HL-60 (cell line): ENCODE results near the gene IL17RD.

Experiments used
- GABPA ChIP-seq: IDR thresholded peaks from 2 replicates; pipeline ENCODE4 v1.6.1; 2012; ENCODE audit warnings: low read depth
- POLR2AphosphoS5 ChIP-seq: IDR thresholded peaks from 2 replicates; pipeline ENCODE4 v1.6.1; 2012; ENCODE audit warnings: low read depth
- SPI1 ChIP-seq: IDR thresholded peaks from 2 replicates; pipeline ENCODE4 v1.6.1; 2012; ENCODE audit warnings: low read depth, mild to moderate bottlenecking, borderline replicate concordance
- TF ChIP-seq, protein P1 (sequence below): IDR thresholded peaks from one replicate; pipeline ENCODE4 v1.5.1; 2011; ENCODE audit warnings: low read length, control low read depth, inconsistent platforms; ENCODE audit not compliant: insufficient read depth
- TF ChIP-seq, protein P2 (sequence below): IDR thresholded peaks from 2 replicates; pipeline ENCODE4 v1.6.1; 2012; ENCODE audit warnings: low read depth; ENCODE audit not compliant: insufficient replicate concordance

DNA sequence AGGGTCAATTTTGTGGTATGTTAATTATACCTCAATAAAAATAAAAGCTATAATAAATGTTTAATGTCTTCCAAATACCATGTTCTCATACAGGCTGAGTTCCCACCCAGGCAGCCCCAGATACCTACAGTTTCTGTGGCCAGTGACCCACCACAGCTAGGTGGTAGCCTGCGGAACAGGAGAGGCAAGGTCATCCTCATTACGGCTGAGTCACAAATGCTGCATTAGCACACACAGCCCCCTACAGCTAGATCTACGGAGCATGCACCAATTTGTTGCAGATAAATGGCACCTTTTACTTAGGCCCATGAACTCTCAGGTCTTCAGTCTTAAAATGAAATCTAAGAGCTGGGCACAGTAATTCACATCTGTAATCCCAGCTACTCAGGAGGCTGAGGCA lies 99.6 kb downstream of the IL17RD start:
- TF ChIP-seq, protein P1, sequence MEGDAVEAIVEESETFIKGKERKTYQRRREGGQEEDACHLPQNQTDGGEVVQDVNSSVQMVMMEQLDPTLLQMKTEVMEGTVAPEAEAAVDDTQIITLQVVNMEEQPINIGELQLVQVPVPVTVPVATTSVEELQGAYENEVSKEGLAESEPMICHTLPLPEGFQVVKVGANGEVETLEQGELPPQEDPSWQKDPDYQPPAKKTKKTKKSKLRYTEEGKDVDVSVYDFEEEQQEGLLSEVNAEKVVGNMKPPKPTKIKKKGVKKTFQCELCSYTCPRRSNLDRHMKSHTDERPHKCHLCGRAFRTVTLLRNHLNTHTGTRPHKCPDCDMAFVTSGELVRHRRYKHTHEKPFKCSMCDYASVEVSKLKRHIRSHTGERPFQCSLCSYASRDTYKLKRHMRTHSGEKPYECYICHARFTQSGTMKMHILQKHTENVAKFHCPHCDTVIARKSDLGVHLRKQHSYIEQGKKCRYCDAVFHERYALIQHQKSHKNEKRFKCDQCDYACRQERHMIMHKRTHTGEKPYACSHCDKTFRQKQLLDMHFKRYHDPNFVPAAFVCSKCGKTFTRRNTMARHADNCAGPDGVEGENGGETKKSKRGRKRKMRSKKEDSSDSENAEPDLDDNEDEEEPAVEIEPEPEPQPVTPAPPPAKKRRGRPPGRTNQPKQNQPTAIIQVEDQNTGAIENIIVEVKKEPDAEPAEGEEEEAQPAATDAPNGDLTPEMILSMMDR: no peak
- TF ChIP-seq, protein P2, sequence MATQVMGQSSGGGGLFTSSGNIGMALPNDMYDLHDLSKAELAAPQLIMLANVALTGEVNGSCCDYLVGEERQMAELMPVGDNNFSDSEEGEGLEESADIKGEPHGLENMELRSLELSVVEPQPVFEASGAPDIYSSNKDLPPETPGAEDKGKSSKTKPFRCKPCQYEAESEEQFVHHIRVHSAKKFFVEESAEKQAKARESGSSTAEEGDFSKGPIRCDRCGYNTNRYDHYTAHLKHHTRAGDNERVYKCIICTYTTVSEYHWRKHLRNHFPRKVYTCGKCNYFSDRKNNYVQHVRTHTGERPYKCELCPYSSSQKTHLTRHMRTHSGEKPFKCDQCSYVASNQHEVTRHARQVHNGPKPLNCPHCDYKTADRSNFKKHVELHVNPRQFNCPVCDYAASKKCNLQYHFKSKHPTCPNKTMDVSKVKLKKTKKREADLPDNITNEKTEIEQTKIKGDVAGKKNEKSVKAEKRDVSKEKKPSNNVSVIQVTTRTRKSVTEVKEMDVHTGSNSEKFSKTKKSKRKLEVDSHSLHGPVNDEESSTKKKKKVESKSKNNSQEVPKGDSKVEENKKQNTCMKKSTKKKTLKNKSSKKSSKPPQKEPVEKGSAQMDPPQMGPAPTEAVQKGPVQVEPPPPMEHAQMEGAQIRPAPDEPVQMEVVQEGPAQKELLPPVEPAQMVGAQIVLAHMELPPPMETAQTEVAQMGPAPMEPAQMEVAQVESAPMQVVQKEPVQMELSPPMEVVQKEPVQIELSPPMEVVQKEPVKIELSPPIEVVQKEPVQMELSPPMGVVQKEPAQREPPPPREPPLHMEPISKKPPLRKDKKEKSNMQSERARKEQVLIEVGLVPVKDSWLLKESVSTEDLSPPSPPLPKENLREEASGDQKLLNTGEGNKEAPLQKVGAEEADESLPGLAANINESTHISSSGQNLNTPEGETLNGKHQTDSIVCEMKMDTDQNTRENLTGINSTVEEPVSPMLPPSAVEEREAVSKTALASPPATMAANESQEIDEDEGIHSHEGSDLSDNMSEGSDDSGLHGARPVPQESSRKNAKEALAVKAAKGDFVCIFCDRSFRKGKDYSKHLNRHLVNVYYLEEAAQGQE: no peak
- no peak for TF ChIP-seq POLR2AphosphoS5
- TF ChIP-seq GABPA: no peak
- no peak for TF ChIP-seq SPI1
